IPS-20b (cell line): ENCODE results near the gene ZNF784.
A peak's percentile ranks its signal among the peaks of the same experiment; 100 is the strongest.

ENCODE experiments used
- H3K27ac ChIP-seq: one replicate; pipeline ENCODE4 v1.5.1; 2013; ENCODE audit warnings: low read length
- H3K27me3 ChIP-seq: 2 replicates; pipeline ENCODE4 v1.6.1; 2013; ENCODE audit warnings: mild to moderate bottlenecking, low read length, inconsistent platforms; ENCODE audit not compliant: insufficient read depth
- H3K36me3 ChIP-seq: 2 replicates; pipeline ENCODE4 v1.6.1; 2013; ENCODE audit warnings: low read depth, mild to moderate bottlenecking, inconsistent platforms, low read length, moderate library complexity; ENCODE audit not compliant: insufficient read depth
- H3K4me1 ChIP-seq: 2 replicates; pipeline ENCODE4 v1.6.1; 2013; ENCODE audit warnings: mild to moderate bottlenecking, control low read depth, inconsistent platforms, low read length, moderate library complexity; ENCODE audit not compliant: insufficient read depth
- H3K4me3 ChIP-seq: 2 replicates; pipeline ENCODE4 v1.5.1; 2013; ENCODE audit warnings: mild to moderate bottlenecking, low read length, inconsistent platforms
- H3K9ac ChIP-seq: 2 replicates; pipeline ENCODE4 v1.6.1; 2013; ENCODE audit warnings: low read depth, mild to moderate bottlenecking, inconsistent platforms, low read length, moderate library complexity
- H3K9me3 ChIP-seq: 2 replicates; pipeline ENCODE4 v1.6.1; 2013; ENCODE audit warnings: mild to moderate bottlenecking, low read depth, low read length, inconsistent platforms; ENCODE audit not compliant: insufficient read depth

ZNF784 gene

DNA sequence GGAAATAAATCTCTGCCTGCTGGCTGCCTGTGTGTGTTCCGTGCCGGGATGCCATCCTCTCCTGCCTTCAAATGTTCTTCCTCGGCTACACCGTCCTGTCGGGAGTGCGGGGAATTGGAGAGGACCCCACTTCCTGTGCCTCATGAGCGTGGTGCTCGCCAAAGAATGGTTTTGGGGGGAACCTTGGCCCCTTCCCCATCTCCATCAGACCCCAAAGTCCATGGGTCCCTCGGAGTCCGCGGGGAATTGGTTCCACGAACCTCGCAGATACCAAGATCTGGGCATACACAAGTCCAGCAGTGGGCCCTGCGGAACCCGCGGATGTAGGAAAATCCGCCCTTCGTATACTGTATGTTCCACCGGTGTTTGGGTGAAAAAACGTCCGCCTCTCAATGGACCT, 21.3 kb downstream of the ZNF784 start:
- Histone ChIP-seq H3K4me3 (no peak overlapping the region), H3K9me3 (no peaks in the 10 kb centered on the region), H3K27me3 (no peaks in the 10 kb centered on the region), H3K4me1 (peaks cover 16% of the 10 kb centered on the region; the same call in 1 of the 2 replicates), H3K36me3 (peaks cover 9% of the 10 kb centered on the region; the same call in 1 of the 2 replicates), H3K9ac (peak overlapping the region; percentile 25; the same call in 1 of the 2 replicates), H3K27ac (no peak overlapping the region)

GRCh38 chr19:55602104-55603001, 22.0 kb downstream of the ZNF784 start:
- Histone ChIP-seq H3K4me1 (peaks cover 17% of the 10 kb centered on the region; the same call in 1 of the 2 replicates), H3K27ac (no peak overlapping the region), H3K36me3 (peaks cover 4% of the 10 kb centered on the region; the same call in 1 of the 2 replicates), H3K27me3 (no peaks in the 10 kb centered on the region), H3K4me3 (no peak overlapping the region), H3K9me3 (no peaks in the 10 kb centered on the region), H3K9ac (no peak overlapping the region)

GRCh38 chr19:55601084-55601483, 23.3 kb downstream of the ZNF784 start:
- H3K4me1 ChIP-seq, result peaks cover 12% of the 10 kb centered on the region; the same call in 1 of the 2 replicates
- H3K9me3 ChIP-seq, result no peaks in the 10 kb centered on the region
- H3K27ac ChIP-seq, result no peak overlapping the region
- H3K36me3 ChIP-seq, result peaks cover 10% of the 10 kb centered on the region
- H3K4me3 ChIP-seq, result peak overlapping the region; percentile 71
- peak overlapping the region; percentile 78; the same call in 1 of the 2 replicates for H3K9ac ChIP-seq
- no peaks in the 10 kb centered on the region for H3K27me3 ChIP-seq

DNA sequence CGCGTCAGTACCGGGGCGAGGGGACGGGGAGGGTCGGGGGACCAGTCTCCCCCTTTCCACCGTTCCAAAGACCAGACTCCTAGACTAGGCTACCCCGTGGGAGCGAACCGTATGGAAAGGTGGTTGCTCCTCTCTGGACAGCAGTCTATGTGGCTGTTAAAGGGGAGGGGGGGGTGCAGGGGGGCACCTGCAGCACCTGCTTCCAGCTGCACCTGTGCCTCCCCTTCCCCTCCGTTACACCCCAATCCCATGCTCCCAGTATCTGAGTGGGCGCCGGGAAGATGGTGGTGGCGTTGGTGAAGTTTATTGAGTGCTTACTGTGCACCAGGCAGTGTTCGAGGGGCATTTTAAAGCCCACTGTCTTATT, 23.7 kb downstream of the ZNF784 start:
- Histone ChIP-seq H3K27me3 (no peaks in the 10 kb centered on the region), H3K9me3 (no peaks in the 10 kb centered on the region), H3K4me3 (peak overlapping the region; percentile 71), H3K27ac (peak overlapping the region; percentile 50), H3K4me1 (peaks cover 12% of the 10 kb centered on the region; the same call in 1 of the 2 replicates), H3K36me3 (peaks cover 14% of the 10 kb centered on the region), H3K9ac (peak overlapping the region; percentile 78; the same call in 1 of the 2 replicates)

DNA sequence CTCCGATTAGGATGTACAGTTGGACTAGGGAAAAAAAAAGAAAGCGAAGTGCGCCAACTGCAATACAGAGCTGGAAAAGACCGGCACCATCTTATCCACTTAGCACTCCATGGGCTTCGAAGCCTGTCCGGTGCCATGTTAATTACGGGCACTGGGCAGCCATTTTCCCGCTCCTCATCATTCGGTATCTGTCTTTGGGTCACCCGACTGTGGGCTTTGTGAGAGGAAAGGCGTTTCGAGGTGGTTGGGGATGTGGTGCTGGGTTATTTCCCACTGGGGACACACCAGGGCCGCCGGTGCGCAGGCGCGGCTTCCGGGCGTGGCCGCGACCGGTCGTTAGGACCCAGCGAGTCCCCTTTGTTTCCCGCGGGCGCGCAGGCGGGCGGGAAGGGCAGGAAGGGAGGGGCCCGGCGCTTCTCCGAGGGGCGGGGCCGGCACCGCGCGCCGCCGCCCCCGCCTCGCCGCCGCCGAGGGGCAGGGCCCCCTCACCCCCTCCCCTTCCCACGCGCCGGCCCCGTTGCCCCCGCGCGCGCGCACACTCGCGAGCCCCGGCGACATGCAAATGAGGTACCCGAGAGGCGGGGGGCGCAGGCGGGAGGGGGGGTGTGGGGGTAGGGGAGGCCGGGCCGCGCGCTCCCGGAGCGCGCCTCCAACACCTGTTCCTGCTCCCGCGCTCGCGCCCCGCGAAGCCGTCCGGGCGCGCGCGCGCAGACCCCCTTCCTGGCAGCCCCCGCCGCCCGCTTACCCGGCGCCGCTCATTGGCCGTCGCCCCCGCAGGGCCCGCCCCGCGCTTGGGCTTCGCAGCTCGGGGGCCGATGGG, 24.3 kb downstream of the ZNF784 start, which contains the start of gene ZNF524:
ZNF524 (plus strand) TSS at position 447 of the 820 bp plus-strand sequence. CDS start 1,825 bp downstream, outside the sequence.
- H3K9me3 ChIP-seq, result no peaks in the 10 kb centered on the region
- no peaks in the 10 kb centered on the region for H3K27me3 ChIP-seq
- H3K36me3 ChIP-seq, result peaks cover 20% of the 10 kb centered on the region
- H3K9ac ChIP-seq, result peak within 1 kb of the TSS; percentile 88
- H3K4me3 ChIP-seq, result peak within 1 kb of the TSS; percentile 76
- H3K27ac ChIP-seq, result peak within 1 kb of the TSS; percentile 60
- H3K4me1 ChIP-seq, result peaks cover 12% of the 10 kb centered on the region; the same call in 1 of the 2 replicates

- Histone ChIP-seq H3K27ac (peak within 1 kb of the TSS; percentile 60), H3K9ac (peak within 1 kb of the TSS; percentile 88), H3K36me3 (peaks cover 25% of the 10 kb centered on the region), H3K27me3 (no peaks in the 10 kb centered on the region), H3K9me3 (no peaks in the 10 kb centered on the region), H3K4me1 (peaks cover 12% of the 10 kb centered on the region; the same call in 1 of the 2 replicates), H3K4me3 (peak within 1 kb of the TSS; percentile 76)
These were observed 24.9 kb downstream of the ZNF784 start, which contains the start of gene FIZ1 for GRCh38 chr19:55599468-55599841. FIZ1 (minus strand) TSS chr19:55599517; CDS start chr19:55597865, 1,652 bp downstream.

GRCh38 chr19:55598719-55599467, 25.5 kb downstream of the ZNF784 start:
- H3K9me3 ChIP-seq, result no peaks in the 10 kb centered on the region
- no peaks in the 10 kb centered on the region for H3K27me3 ChIP-seq
- H3K4me3 ChIP-seq, result peak overlapping the region; percentile 76
- H3K36me3 ChIP-seq, result peaks cover 25% of the 10 kb centered on the region
- H3K4me1 ChIP-seq, result peaks cover 12% of the 10 kb centered on the region; the same call in 1 of the 2 replicates
- H3K9ac ChIP-seq, result peak overlapping the region; percentile 88
- peak overlapping the region; percentile 60 for H3K27ac ChIP-seq

DNA sequence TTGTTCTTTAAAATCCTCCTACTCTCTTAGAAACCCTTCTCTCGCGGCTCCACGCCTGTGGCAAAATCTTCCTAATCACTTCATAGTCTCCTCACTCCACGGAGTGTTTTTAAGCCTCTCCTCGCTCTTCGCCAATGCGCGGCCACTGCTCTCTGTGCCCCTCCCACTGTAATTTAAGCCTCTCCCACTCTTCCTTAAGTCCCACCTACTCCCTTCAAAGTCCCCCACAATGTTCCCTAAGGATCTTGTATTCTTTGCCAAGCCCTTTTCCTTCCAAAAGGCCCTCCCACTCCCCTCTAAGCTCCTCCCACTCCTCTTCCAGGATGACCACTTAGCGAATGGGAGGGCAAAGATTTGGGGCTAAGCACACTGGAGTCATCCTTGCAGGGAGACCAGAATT, 26.3 kb downstream of the ZNF784 start:
- no peak overlapping the region for H3K9ac ChIP-seq
- no peaks in the 10 kb centered on the region for H3K27me3 ChIP-seq
- H3K36me3 ChIP-seq, result peaks cover 25% of the 10 kb centered on the region
- no peak overlapping the region for H3K27ac ChIP-seq
- H3K4me1 ChIP-seq, result peaks cover 12% of the 10 kb centered on the region; the same call in 1 of the 2 replicates
- peak overlapping the region; percentile 66 for H3K4me3 ChIP-seq
- H3K9me3 ChIP-seq, result no peaks in the 10 kb centered on the region

DNA sequence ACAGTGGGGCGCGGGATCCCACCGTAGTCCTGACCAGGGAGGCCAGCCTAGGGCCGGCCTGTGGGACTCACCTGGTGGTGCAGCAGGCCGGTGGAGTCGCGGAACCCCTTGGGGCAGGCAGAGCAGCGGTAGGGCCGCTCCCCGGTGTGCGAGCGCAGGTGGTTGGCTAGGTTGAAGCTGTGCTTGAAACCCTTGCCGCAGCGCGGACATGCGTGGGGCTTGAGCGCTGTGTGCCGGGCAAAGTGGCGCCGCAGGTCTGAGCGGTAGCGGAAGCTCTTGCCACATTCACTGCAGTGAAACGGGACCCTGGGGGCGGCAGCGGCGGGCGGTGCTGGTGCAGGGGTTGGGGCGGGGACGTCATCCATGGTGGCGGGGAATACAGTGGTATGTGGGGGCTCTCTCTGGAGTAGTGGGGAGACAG, 26.9 kb downstream of the ZNF784 start:
- Histone ChIP-seq H3K27ac (no peak overlapping the region), H3K4me1 (peaks cover 12% of the 10 kb centered on the region; the same call in 1 of the 2 replicates), H3K9ac (no peak overlapping the region), H3K9me3 (no peaks in the 10 kb centered on the region), H3K27me3 (no peaks in the 10 kb centered on the region), H3K4me3 (no peak overlapping the region), H3K36me3 (peaks cover 25% of the 10 kb centered on the region)

- no peak overlapping the region for H3K4me3 ChIP-seq
- H3K36me3 ChIP-seq, result peaks cover 25% of the 10 kb centered on the region
- no peaks in the 10 kb centered on the region for H3K27me3 ChIP-seq
- H3K4me1 ChIP-seq, result peaks cover 12% of the 10 kb centered on the region; the same call in 1 of the 2 replicates
- H3K9me3 ChIP-seq, result no peaks in the 10 kb centered on the region
- no peak overlapping the region for H3K27ac ChIP-seq
- no peak overlapping the region for H3K9ac ChIP-seq
These were observed 28.1 kb downstream of the ZNF784 start for GRCh38 chr19:55596304-55596703.
